Inferior parietal cortex (tissue), 1 donor: ENCODE data around the gene BEAN1.

Experiments used
- DNase-seq: peaks from one replicate; pipeline ENCODE4 v3.0.0-alpha.2; 2016; ENCODE audit errors: extremely low spot score

BEAN1 gene

GRCh38 chr16:66470556-66470955, 43.5 kb downstream of the BEAN1 start:
- DNase-seq = no peak

- DNase-seq = no peak
Measured at GRCh38 chr16:66471264-66471663, 44.2 kb downstream of the BEAN1 start.

GRCh38 chr16:66471716-66472393, 44.8 kb downstream of the BEAN1 start:
- DNase-seq = no peak

GRCh38 chr16:66473051-66473571, 46.0 kb downstream of the BEAN1 start:
- no peak for DNase-seq

GRCh38 chr16:66473654-66474519, 46.8 kb downstream of the BEAN1 start:
- DNase-seq = no peak

GRCh38 chr16:66474750-66475199, 47.7 kb downstream of the BEAN1 start:
- DNase-seq = no peak

- no peak for DNase-seq
Measured at GRCh38 chr16:66475232-66475631, 48.1 kb downstream of the BEAN1 start.

GRCh38 chr16:66476328-66477027, 49.4 kb downstream of the BEAN1 start:
- no peak for DNase-seq

GRCh38 chr16:66477028-66477515, 50.0 kb downstream of the BEAN1 start:
- DNase-seq = no peak

- DNase-seq = peak; percentile 58
Measured at GRCh38 chr16:66478733-66479511, 51.8 kb downstream of the BEAN1 start.

- DNase-seq = no peak
Measured at GRCh38 chr16:66479661-66480264, 52.7 kb downstream of the BEAN1 start.

- DNase-seq = no peak
Measured at GRCh38 chr16:66480265-66481080, 53.4 kb downstream of the BEAN1 start.

GRCh38 chr16:66481081-66481942, 54.2 kb downstream of the BEAN1 start:
- no peak for DNase-seq

GRCh38 chr16:66481943-66482390, 54.9 kb downstream of the BEAN1 start:
- no peak for DNase-seq

GRCh38 chr16:66483689-66484452, 56.8 kb downstream of the BEAN1 start:
- peak; percentile 71 for DNase-seq

- no peak for DNase-seq
Measured at GRCh38 chr16:66484453-66485213, 57.5 kb downstream of the BEAN1 start.

- no peak for DNase-seq
Measured at GRCh38 chr16:66485376-66485775, 58.3 kb downstream of the BEAN1 start.
